ENCODE data around the gene CHRDL2.

Gene CHRDL2

DNA sequence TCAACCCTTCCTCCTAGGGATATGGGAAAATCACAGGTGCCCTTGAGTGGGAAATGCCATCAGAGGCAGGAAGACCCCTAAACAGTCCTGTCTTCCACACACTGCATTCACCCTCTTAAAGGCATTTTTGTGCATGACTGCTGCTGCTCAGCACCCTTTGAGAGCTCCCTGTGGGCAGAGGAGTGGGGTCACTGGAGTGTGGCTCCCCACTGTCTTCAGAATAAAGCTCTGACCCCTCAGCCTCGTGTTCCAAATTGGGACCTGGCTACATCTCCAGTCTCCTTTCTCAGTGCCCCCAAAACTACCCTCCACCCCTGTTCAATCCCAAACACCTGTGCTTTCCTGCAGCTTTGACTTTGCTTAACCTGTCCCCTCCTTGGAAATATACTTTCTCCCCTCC is 46.6 kb downstream of the CHRDL2 start:
- DNase-seq = no peak

DNA sequence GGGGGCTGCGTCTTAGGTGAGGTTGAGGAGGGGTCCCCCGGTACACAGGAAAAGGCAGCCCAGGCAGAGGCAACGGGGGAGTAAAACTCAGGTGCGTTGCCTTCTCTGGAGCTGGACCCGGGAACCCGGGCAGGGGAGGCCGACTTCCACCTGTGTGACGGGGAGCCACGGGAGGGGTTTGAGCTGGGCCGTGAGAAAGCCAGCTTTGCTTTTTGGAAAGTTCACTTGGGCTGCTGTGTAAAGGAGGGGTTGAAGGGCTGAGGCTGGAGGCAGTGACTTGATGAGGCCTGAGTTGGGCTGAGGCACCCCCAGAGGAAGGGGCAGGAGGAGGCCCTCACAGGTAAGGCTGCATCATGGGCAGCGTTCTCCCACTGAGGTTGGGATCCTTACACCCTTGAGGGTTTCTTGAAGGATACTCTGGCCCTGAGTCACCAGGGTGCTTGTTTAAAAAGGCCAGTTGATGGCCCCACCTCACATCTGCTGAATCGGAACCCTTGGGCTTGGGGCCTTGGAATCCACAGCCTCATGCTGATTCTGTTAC is 47.2 kb downstream of the CHRDL2 start:
- DNase-seq = no peak

DNA sequence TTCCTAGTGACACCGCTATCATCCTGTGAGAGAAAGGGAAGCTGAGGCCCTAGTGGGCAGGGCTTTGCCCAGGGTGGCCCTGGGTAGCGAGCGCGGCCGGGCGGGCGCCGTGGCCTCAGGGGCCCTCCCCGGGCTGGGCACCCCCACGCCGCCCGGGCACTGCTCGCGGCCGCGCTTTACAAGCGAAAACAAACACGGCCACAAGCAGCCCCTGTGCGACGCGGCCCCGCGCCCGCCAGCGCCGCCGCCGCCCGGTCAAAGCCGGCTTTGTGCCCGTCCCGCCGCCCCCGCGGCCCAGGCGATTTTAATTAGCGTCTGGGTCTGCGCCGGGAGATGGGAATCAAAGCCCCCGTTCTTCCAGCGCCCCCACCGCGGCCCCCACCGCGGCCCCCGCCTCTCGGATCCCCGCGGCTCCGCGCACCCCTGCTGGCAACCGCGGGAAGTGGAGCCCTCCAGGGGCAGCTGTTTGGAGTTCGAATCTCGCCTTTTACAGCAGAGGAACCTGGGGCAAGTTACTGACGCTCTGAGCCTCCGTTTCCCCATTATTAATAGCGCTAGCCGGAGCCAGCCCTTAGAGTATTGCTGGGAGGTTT is 47.9 kb downstream of the CHRDL2 start:
- no peak for DNase-seq

DNA sequence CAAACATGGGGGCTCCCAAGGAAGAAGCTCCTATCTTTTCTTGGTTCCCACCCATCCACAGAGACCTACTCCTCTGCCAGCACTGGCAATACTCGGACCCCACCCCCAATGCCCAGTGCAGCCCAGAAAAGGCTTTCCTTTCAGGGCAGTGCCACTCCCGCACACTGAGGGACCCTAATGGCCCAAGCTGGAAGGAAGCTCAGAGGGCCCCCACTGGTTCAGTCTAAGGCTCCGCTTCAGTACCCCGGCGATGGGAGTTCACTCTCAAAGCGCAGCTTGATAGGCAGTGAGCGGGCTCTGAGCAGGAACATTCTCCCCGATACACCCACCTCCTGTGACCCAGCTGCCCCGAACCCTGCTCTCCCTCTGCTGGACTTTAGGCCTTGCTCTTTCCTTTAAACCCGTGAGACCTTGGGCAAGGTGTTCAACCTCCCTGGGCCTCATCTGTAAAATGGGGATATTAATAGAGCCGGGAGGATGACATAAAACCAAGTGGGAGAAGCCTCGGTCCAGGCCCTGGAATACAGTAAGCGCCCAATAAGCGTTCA is 48.4 kb downstream of the CHRDL2 start:
- DNase-seq = no peak

DNA sequence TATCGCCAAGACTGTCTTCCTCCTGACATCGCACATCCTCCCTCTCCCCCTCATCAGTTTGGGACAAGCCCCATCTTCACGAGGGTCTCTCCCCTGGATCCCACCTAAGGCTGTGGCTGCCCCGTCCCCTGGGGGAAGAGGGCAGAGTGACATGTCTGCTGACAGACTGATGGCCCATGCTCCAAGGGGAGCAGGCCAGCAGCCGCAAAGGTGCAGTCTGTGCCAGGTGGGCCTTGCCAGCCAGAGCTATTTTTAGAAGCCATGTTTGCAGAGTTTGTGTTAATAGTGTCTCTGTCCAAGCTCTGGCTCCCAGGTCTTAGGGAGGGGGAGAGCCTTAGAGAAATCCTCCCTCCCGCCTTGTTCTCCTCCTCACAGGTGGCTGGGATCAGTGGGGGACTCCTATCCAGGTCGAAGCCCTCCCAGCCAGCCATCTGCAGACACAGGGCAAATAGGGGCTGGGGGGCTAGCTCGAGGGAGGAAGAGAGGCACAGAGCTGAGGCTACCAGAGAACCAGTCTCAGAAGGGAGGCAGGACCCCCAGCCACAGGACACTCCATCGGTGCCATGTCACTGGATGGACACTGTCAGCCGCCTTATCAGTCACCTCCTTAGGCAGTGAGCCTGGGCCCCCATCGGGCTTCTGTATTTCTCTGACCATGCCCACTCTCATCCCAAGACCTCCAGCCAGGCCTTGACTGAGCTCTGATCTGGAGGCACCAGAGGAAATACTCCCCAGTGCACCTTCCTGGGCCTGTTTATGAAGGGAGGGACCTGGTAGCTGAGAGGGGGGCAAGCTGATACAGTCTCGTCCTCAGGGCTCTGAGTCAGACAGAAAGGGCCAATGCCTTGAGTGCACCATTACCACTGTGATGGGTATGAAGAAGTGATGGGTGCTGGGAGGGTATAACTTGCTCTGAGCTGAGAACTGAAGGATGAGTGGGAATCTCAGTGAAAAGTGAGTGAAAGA is 49.3 kb downstream of the CHRDL2 start:
- no peak for DNase-seq

DNA sequence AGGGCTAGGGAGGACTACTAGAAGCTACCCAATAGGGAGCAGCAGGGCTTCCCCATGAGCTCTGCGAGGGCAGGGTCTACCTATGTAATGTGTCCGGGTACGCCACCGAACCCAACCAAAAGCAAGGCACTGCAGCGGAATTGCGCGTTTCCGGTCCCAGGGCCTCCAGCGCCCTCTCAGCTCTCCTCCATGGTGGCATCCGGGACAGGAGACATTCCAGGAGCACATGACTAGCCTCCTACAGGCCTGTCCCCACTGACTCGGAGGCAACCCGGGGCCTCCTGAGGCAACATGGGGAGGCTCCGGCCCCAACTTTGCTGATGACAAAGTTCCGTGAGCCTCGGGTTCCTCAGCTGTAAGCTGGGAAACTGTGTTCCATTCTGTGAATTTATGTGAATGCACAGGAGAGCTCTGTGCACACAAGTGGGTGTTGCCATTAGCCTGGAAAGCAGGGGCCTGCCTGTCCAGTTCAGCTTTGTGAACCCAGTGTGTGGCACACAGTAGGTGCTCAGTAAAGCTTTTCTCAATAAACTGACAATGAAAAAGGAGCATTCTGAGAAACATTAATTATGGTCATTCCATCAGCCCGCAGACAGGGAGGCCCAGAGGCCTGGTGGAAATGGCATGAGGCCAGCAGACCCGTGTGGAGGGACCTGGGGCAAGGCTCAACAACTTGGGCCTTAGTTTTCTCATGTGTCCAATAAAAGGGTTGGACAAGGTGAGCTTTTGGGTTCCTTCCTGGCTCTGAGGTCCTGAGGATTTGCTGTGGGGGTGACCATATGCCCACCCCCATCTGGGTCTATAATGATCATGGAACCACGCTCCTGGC is 50.3 kb downstream of the CHRDL2 start:
- DNase-seq = no peak

DNA sequence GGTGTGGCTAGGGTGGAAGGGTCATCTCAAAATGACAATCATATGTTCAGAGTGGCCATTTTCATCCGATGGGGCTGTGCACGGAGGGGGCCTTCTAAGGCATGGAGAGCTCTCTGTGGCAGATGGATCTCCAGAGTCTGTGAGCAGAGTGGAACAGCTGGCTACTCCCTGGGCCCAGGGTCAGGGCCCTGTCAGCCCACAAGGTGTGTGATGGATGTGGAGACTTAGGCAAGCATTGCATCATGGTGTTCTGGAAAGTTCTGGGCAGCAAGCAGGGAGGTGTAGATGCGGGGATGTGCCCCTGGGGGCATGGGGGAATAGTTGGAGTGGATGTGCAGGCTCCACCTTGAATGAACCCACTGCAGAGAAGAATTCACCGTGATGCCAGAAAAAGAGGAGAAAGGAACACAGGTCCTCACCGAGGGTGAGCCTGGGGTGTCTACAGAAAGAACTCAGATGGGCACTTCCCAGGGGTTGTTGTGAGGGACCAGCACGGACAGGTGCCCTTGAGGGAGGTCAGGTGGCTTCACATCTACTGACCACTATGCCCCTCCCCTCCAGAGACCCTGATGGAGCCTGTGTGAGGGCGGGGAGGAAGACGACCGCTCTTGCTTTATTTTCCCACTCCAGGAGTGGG is 51.1 kb downstream of the CHRDL2 start:
- DNase-seq = no peak

DNA sequence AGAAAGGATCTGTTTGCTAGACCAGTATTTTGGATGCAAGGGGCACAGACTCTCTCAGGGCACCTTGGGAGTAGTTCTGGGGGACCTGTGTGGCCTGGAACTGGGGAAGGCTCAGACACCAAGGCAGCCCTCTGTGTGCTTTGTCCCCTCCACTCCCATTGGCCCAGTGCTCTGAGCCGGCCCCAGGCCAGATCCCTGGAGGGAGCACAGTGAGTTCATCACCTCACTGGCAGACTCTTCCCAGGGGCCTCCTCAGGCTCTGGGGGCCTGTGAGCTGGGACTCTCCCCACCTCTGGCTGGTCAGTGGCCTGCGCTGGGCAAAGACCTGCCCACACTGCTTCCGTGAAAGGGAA is 51.7 kb downstream of the CHRDL2 start:
- DNase-seq = no peak

DNA sequence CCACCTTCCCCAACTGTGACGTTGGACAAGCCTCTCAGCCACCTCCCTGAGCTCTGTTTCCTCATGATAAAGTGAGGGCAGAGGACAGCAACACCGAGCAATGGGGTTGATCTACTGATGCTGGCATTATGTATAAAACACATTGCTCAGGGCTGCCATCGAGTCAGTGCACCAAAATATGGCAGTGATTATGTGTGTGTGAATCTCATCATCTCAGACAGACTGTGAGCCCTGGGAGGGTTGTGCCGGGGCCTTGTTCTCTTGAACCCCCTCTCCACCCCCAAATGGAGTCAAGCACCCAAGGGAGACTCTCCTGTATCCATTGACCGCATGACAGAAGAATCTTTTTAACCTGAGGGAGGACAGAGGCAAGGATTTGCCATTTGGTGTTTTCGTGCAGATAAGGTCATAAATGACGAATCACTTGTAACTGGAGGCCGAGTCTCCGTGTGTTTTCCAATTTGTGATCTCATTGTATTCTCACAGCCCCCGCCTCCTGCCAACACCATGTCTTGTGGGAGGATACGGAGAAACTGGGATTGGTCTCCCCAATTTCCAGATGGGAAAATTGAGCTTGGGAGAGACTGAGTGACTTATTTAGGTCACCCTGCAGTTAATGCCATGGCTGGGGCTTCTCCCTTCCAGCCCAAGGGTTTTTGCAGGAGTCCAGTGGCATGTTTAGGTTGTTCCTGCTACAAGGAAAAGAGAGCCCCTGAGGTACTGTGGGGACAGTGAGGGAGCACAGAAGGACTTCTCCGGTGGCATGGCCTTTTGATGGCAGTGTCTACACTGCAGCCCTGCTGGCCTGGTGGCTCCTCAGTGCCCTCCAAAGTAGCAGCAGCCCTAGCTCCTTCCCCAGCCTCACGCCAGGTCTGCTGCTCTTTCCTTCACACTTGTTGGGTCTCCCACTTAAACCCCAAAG is 52.4 kb downstream of the CHRDL2 start:
- DNase-seq = no peak

DNA sequence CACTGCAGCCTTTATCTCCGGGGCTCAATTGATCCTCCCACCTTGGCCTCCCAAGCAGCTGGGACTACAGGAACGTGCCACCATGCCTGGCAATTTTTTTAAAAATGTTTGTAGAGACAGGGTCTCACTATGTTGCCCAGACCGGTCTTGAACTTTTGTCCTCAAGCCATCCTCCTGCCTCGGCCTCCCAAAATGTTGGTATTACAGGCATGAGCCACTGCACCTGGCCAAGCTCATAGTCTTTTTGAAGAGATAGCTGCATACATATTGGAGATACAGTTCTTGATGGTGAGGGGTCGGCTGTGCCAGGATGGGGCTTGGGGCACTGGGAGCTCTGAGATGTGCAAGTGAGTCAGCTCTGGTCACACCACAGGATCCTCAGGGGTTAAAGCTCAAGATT is 53.2 kb downstream of the CHRDL2 start:
- DNase-seq = no peak

DNA sequence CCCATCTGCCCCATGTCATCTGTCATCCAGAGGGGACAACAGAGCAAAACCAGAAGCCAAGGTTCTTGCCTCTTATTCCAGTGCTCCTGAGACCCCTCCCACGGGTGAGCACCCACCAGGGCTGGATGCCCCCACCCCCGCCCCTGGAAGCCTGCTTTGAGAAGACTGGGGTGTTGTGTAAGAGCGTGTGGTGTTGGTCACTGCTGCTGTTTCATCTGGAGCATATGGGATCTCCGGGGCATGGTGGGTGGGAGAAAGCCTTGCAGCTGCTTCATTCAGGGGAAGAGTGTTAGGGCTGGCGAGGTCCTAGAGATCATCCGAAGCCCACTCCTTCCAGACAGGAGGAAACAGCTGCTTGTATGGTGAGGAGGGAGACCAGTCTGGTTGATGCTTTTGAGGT is 54.1 kb downstream of the CHRDL2 start:
- DNase-seq = no peak

DNA sequence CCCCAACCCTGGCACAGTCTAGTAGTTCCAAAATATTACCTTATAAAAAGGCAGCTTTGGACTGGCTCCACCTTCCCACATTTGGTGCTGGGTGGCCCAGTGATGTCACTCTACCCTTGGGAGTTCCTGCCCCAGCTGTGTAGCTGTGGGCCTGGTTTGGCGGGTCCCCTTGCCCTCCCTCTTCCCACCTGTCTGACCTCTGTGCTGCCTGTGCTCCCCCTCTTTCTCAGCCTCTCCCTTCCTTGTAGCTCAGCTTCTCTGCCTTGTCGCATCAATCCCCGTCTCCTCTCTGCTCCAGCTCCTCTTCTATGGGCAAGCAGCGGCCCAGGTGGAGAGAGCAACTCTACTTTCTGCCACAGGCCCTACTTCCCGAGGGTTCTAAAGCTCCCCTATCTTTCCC is 54.6 kb downstream of the CHRDL2 start:
- no peak for DNase-seq

DNA sequence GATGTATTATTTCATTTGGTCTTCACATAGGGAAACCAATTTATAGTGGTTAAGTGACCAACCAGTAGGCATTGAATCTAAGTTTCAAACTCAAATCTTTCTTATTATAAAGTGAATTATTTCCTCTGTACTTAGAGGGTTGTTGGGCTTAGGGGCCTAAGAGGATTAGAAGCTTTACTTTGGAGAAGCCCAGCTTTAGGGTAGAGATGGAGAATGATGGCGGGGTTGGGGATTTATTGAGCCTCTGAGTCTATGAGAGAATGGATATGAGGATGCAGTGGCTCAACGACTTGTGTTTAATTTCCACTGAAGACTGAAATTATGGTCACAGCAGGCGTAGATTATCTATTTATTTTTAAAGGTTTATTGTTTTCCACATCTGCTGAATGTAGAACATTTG is 55.5 kb downstream of the CHRDL2 start:
- no peak for DNase-seq

DNA sequence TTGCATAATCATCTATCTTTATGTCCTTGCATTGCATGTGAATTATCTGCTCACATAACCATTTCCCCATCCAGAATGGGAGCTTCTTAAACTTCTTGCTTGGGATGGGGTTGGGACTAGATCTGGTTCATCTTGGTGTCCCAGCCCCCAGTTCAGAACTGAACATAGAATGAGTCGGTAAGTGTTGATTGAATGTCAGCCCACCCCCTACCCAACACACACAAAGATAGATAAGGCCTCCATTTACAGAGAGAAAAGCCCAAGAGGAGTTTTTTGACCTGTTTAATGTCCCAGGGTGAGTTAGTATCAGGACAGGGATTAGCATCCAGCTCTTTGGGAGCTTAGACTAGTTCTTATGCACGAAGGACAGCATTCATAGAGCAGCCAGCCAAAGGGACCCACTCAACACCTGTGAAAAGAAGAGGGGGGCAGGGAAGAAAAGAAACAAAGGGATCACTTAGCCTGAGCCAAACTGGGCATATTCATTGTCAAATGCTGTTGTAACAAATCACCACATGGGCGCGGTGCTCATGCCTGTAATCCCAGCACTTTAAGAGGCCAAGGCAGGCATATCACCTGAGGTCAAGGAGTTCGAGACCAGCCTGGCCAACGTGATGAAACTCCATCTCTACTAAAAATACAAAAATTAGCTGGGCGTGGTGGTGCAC is 57.4 kb downstream of the CHRDL2 start:
- DNase-seq = no peak

DNA sequence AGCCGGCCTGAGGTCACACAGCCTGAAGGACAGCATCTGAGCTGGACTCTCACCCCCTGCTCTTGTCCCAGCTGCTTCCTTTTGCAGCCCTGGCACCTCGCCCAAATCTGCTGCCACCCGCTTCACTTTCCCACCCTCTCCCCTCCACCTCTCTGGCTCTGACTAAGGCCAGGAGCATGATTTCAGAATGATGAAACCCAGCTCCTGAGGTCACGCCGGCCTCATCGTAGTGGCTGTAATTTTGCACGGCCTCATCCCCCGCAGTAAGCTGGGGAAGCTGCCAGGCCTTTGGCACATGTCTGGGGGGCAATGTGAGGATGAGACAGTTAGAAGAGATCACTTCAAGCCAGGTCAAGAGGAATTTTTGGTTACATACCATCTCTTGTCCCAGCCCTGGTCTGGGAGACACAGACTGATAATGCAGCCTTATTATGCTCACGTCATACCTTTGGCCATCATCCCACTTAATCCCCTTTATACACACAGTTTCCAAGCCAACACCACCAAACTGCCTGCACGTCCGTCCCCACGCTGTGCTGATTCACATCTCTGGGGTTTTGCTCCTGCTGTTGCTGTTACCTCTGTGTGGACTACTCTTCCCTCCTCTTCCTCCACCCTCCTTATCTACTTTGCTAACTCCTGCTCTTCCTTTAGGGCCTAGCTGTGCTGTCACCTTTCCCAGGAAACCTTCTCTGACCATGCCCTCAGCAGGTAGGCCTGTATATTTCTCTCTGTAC is 58.1 kb downstream of the CHRDL2 start:
- no peak for DNase-seq

DNA sequence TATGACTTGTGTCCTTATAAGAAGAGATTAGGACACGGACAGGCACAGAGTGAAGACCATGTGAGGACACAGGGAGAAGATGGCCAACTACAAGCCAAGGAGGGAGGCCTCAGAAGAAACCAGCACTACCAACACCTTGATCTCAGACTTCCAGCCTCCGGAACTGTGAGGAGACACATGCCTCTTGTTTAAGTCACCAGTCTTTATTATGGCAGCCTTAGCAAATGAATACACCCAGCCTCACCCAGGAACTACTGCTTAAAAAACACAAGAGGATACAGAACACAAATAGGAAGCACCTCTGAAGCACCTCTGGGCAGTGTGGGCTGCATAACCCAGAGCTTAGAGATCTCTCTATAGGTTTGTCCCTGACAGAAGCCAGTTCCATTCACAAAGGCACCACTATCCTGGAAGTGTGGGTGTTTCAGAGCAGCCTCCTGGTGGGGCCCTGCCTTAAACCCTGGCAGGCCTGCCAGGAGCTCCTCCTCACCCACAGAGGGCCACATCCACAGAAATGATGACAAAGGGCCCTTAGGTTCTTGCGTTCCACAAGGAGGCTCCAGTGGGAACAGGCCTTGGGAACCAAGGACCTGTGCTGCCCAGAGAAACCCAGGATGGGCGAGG is 58.8 kb downstream of the CHRDL2 start:
- DNase-seq = no peak

DNA sequence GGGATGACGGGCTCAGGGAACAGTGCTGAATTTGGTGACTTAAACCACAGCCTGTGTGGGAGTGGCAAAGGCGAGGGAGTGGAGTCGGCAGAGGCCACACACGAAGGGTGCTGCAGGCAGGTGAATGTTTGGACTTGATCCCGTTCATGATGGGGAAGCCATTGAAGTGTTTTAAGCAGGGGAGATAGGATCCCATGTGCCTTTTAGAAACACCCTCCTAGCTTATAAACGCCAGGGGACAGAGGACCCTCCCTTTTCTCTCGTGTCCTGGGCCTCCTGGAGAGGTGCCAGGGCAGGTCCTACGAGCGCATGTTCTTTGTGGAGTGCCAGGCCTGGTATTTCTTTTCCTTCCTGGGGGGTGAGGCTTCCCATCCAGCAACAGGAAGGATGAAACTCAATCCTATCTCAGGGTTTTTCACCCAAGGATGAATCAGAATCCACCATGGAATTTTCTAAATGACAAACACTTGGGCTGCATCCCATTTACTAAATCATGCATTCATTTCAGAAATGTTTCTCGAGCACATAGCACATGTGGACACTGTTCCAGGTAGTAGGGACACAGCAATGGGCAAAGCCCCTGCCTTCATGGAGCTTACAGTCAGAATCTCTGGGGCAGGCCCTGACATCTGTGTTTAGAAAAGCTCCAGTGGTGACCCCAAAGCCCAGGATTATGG is 59.6 kb downstream of the CHRDL2 start:
- no peak for DNase-seq

DNA sequence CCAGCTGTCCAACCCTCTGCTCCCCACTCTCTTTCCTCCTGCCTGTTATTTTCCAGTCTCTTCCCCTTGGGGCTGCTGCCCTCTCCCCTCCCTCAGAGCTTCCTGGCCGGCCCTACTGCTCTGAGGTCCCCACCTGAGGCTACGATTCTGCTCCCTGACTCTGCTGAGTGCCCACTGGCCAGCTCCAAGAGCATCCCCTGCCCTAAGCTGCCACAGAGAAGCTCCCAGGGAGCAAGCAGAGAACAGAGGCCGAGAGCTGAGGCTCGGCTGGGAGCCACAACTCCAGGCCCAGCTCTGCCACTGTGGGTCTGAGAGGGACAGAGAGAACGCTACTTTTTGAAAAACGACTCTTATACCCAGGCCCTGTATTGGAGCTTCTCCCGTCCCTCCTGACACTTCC is 61.1 kb downstream of the CHRDL2 start:
- DNase-seq = no peak
